ENCODE results near the gene GXYLT1.
A peak's percentile ranks its signal among the peaks of the same experiment; 100 is the strongest.
"Not testable (repeated sequence)": the region's sequence is repeated elsewhere in the genome, so short reads cannot be mapped to it uniquely, and the experiment has no call there.

GXYLT1 gene

GRCh38 chr12:42144408-42145196, at the start of gene GXYLT1:
Gene GXYLT1 (minus strand): TSS chr12:42144874. CDS start chr12:42144646, 228 bp downstream.
- DNase-seq (ENCODE audit: low spot score) = peak; percentile 97

DNA sequence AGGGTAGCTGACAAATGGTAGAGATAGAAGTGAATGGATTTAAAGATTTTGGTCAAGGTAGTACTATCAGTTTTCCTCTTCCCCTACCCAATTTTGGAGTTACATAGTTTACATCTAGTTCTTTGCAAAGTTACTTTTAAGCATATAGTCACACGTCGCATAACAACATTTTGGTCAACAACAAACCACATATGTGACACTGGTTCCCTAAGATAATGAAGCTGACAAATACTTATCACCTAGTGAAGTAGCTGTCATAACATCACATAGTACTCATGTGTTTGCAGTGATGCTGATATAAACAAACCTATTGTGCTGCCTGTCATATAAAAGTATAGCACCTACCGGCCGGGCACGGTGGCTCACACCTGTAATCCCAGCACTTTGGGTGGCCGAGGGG, 48.0 kb upstream of the GXYLT1 start:
- TF ChIP-seq, protein P1, sequence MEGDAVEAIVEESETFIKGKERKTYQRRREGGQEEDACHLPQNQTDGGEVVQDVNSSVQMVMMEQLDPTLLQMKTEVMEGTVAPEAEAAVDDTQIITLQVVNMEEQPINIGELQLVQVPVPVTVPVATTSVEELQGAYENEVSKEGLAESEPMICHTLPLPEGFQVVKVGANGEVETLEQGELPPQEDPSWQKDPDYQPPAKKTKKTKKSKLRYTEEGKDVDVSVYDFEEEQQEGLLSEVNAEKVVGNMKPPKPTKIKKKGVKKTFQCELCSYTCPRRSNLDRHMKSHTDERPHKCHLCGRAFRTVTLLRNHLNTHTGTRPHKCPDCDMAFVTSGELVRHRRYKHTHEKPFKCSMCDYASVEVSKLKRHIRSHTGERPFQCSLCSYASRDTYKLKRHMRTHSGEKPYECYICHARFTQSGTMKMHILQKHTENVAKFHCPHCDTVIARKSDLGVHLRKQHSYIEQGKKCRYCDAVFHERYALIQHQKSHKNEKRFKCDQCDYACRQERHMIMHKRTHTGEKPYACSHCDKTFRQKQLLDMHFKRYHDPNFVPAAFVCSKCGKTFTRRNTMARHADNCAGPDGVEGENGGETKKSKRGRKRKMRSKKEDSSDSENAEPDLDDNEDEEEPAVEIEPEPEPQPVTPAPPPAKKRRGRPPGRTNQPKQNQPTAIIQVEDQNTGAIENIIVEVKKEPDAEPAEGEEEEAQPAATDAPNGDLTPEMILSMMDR (IDR thresholded peaks at IDR 0.05; ENCODE audit: extremely low read depth, missing control alignments) = no peak
- no peak for DNase-seq (ENCODE audit: low spot score)

More at GRCh38 chr12:42144408-42145196, at the start of gene GXYLT1:
- TF ChIP-seq, protein P1 (IDR thresholded peaks at IDR 0.05; ENCODE audit: extremely low read depth, missing control alignments) = no peak

GRCh38 chr12:42192258-42192657, 47.6 kb upstream of the GXYLT1 start:
- no peak for DNase-seq (ENCODE audit: low spot score)
- TF ChIP-seq, protein P1 (IDR thresholded peaks at IDR 0.05; ENCODE audit: extremely low read depth, missing control alignments) = no peak

DNA sequence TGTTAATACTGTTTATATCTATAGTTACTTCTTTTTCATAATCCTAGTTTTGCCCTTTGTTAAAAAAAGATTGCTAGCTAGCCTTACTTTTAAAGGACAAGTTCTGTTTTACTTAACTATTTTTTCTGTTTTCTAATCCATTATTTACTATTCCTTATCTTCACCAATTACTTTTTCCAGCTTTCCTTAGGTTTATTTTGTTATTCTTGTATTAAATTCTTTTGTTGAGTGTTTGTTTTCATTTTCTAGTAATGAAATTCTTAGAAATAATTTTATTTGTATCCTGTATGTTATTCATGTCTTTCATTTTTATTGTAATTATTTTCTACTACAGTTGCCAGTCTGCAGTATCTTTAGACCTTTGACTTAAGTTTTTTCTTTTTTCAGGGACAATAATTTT, 45.7 kb upstream of the GXYLT1 start:
- DNase-seq (ENCODE audit: low spot score) = no peak
- TF ChIP-seq, protein P1 (IDR thresholded peaks at IDR 0.05; ENCODE audit: extremely low read depth, missing control alignments) = no peak

GRCh38 chr12:42188275-42188674, 43.6 kb upstream of the GXYLT1 start:
- not testable (repeated sequence) for DNase-seq (ENCODE audit: low spot score)

- DNase-seq (ENCODE audit: low spot score) = no peak
- TF ChIP-seq, protein P1 (IDR thresholded peaks at IDR 0.05; ENCODE audit: extremely low read depth, missing control alignments) = no peak
These were observed 43.1 kb upstream of the GXYLT1 start for GRCh38 chr12:42187799-42188198.

GRCh38 chr12:42186793-42187192, 42.1 kb upstream of the GXYLT1 start:
- DNase-seq (ENCODE audit: low spot score) = no peak
- TF ChIP-seq, protein P1 (IDR thresholded peaks at IDR 0.05; ENCODE audit: extremely low read depth, missing control alignments) = no peak

GRCh38 chr12:42182394-42182793, 37.7 kb upstream of the GXYLT1 start:
- no peak for DNase-seq (ENCODE audit: low spot score)
- TF ChIP-seq, protein P1 (IDR thresholded peaks at IDR 0.05; ENCODE audit: extremely low read depth, missing control alignments) = no peak

All from GM20000 (cell line).